ENCODE measurements around the gene ADORA2B.
"Not testable (repeated sequence)": the region's sequence is repeated elsewhere in the genome, so short reads cannot be mapped to it uniquely, and the experiment has no call there.

Gene ADORA2B

DNA sequence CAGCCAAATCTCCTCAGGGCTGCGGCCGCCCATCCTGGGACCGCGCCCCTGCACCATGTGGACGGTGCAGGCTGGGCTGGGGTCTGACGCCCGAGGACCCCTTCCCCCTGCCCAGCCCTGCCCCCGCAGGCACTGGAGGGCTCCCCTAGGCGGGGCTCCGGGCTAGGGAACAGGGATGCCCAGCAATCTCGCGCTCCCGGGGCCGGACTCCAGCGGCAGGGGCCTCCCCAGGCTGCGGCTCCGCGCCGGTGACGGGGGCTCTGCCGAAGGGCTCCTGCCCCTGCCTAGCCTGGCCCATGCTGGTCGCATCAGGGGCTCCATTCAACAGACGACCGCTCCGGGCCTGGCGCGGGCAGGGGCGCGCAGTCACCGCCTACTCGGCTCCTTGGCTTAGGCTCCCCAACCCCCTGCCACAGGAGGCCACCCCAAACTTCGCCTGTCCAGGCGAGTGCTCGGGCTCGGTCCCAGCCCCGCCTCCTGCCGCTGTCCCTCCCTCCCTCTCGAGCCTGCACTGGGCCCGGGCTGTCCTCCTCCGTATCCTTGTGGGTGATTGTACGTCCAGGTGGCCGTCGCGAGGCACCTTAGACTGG, 27.4 kb upstream of the ADORA2B start:
- Mint-ChIP-seq H3K9me3 (no peaks in the 10 kb centered on the region), H3K4me1 (no peaks in the 10 kb centered on the region), H3K27me3 (peaks cover 5% of the 10 kb centered on the region), H3K4me3 (no peak overlapping the region), H3K36me3 (no peaks in the 10 kb centered on the region), H3K27ac (no peak overlapping the region)

DNA sequence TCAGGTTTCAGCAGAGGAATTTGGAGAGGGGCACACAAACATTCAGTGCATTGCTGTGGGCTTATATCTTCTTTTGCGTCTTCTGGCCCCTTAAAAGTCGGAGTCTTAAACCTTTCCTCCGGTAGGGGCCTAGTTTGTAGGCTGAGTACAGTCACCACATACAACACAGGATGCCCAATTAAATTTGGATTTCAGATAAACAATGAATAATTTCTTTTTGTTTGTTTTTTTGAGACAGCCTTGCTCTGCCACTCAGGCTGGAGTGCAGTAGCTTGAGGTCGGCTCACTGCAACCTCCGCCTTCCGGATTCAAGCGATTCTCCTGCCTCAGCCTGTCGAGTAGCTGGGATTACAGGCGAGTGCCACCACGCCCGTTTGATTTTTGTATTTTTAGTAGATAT, 26.7 kb upstream of the ADORA2B start:
- Mint-ChIP-seq H3K4me3 (no peak overlapping the region), H3K4me1 (no peaks in the 10 kb centered on the region), H3K27me3 (peaks cover 5% of the 10 kb centered on the region), H3K36me3 (no peaks in the 10 kb centered on the region), H3K27ac (no peak overlapping the region), H3K9me3 (no peaks in the 10 kb centered on the region)

DNA sequence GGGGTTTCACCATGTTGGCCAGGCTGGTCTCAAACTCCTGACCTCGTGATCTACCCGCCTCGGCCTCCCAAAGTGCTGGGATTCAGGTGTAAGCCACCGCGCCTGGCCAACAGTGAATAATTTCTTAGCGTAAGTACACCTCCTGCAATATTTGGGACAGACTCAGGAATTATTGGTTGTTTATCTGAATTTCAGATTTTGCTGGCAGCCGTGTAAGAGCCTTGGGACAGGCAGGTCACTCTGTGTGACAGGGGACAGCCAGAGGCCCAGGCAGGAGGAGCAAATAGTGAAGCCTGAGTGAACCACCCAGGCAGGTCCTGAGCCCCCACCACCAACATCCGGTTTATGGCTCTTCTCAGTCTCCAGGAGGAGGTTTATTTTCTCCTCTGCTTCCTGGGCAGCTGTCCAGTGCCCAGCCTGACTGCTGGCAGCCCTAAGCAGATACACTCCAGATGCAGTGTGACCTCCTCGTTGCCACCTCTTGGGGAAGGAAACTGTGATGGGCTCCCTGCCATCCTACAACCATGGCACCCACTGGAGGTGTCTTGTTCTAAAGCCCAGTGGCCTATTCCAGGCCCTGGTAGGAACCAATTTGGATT, 26.2 kb upstream of the ADORA2B start:
- Mint-ChIP-seq H3K9me3 (no peaks in the 10 kb centered on the region), H3K4me1 (no peaks in the 10 kb centered on the region), H3K36me3 (no peaks in the 10 kb centered on the region), H3K27ac (no peak overlapping the region), H3K27me3 (peaks cover 5% of the 10 kb centered on the region), H3K4me3 (no peak overlapping the region)

DNA sequence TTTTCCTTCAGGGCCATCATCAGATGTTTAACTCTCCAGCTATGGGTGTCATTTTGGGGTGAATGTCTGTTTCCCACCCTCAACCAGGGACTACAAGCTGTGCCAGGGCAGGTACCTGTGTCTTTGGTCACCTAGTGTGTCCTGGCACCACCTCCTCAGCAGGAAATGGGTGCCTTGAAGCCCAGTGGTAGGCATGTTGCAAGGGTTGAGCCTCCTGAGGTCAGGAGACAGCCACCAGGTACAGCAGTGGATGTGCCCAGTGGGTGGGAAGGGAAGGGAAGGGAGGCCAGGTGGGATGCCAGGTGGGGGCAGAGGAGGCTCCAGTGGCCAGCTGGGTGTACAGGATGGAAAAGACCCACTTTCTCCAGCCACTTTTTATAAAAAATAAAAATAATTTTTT, 25.5 kb upstream of the ADORA2B start:
- H3K27me3 Mint-ChIP-seq, result peaks cover 5% of the 10 kb centered on the region

DNA sequence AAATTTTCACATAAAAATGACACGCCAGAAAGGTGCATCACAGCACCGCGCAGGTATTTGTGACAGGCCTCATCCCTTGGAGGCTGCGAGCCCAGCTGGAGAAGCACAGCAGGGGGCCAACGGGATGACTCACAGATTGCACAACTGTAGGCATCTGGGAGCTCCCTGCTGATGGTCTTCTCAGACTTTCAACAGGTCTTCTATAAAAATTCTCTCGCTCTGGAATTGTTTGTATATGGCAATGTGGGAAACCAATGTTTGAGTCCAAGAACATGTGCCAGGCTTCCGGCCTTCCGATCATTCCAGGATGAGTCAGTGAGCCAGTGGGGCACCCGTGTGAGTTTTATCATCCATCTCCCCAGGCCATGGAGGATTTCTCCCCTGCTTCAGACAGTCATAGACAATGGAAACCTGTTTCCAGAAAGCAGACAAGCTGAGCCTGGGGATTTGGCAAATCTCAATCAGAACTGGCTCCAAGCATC, 24.1 kb upstream of the ADORA2B start:
- Mint-ChIP-seq H3K4me1 (no peaks in the 10 kb centered on the region), H3K27ac (no peak overlapping the region), H3K27me3 (peaks cover 5% of the 10 kb centered on the region), H3K9me3 (no peaks in the 10 kb centered on the region), H3K4me3 (no peak overlapping the region), H3K36me3 (no peaks in the 10 kb centered on the region)

More for the DNA sequence above, 25.5 kb upstream of the ADORA2B start:
- H3K4me1 Mint-ChIP-seq, result no peaks in the 10 kb centered on the region
- no peak overlapping the region for H3K4me3 Mint-ChIP-seq
- H3K27ac Mint-ChIP-seq, result no peak overlapping the region
- H3K36me3 Mint-ChIP-seq, result no peaks in the 10 kb centered on the region
- H3K9me3 Mint-ChIP-seq, result no peaks in the 10 kb centered on the region

DNA sequence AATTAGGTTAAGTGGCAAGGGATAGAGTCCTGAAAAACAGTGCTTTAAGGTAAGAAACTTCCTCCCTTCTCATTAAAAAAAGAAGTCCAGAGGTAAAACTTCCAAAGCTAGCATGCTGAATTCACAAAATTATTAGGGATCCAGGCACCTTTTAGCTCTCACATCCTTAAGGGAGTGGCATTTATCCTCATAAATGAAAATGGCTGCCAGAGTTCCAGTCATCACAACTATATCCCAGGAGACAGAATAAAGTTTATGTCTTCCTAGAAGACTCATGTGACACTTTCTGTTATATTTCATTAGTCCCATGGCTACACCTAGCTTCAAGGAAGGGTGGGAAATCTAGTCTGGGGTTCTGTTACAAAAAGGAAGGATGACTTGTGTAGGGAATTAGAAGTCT, 23.3 kb upstream of the ADORA2B start:
- no peaks in the 10 kb centered on the region for H3K9me3 Mint-ChIP-seq
- H3K4me3 Mint-ChIP-seq, result no peak overlapping the region
- H3K36me3 Mint-ChIP-seq, result no peaks in the 10 kb centered on the region
- H3K27ac Mint-ChIP-seq, result peak overlapping the region; percentile 30
- peaks cover 5% of the 10 kb centered on the region for H3K27me3 Mint-ChIP-seq
- no peaks in the 10 kb centered on the region for H3K4me1 Mint-ChIP-seq

DNA sequence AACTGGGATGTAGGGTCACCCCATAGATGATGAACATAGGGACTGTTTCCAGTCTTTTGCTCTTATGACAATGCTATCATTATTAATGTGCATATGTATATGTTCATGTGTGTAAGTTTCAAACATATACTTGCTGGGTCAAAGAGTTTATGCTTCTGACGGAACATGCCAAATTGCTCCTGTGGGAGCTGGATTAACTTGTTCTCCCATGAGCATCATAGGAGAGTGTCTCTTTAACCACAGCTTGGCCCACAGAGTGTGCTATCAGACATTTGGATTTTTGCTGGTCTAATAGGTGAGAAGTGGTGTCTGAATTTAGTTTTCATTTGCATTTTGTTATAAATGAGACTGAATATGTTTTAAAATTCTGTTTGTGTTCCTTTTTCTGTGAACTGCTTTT, 22.3 kb upstream of the ADORA2B start:
- H3K36me3 Mint-ChIP-seq, result no peaks in the 10 kb centered on the region
- H3K9me3 Mint-ChIP-seq, result no peaks in the 10 kb centered on the region
- H3K27me3 Mint-ChIP-seq, result peaks cover 5% of the 10 kb centered on the region
- no peak overlapping the region for H3K27ac Mint-ChIP-seq
- H3K4me1 Mint-ChIP-seq, result no peaks in the 10 kb centered on the region
- H3K4me3 Mint-ChIP-seq, result no peak overlapping the region

DNA sequence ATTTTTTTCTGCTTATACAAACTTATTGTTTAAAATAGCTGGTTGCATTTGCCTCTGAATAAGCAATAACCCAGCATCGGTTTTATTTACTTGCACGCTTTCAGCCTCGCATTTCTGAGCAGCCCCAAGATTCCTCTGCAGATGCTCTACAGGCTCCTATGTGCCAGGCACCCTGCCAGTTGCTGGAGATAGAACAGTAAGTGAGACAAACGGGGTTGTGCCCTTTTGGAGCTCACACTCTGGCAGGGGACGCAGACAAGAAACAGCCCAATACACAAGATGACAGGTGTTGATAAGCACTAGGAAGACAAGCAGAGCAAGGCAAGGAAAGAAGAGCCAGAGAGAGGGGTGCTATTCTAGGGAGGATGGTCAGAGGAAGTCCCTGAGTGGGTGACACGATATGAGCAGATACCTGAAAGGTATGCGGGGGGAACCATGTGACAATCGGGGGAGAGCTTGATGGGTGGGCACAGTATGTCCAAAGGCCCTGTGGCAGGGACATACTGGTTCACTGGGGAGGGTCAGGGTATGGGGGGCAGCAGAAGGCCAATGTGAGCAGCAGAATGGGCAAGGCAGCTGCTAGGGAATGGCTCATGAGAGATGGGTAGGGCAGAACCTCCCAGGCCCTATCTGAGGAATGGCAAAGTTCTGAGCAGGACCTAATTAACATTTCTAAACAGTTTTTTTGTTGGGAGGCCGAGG, 18.7 kb upstream of the ADORA2B start:
- H3K36me3 Mint-ChIP-seq, result no peaks in the 10 kb centered on the region
- H3K9me3 Mint-ChIP-seq, result no peaks in the 10 kb centered on the region
- H3K27me3 Mint-ChIP-seq, result peaks cover 4% of the 10 kb centered on the region
- H3K4me3 Mint-ChIP-seq, result no peak overlapping the region
- H3K27ac Mint-ChIP-seq, result no peak overlapping the region
- peaks cover 4% of the 10 kb centered on the region for H3K4me1 Mint-ChIP-seq

DNA sequence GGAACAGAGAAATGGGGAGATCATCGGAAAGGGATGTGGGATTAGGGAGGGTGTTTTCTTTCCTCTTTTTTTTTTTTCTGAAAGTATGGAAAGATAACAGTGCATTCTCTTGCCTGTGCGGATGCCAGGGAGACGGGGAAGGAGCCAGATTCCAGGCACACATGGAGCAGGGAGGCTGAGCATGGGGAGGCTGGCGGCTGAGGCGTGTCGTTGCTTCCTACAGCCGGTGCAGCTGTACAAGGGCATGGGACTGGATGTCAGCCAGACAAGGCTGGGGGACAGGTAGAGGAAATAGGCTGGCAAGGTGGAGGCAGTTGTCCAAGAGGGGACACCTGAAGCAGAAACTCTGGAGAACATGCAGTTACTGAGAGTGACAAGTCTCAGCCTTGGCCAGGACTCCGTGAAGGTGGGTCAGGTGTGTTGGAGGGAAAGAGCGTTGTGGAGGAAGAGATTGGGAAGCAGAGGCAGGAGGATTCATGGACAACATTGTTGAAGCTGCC, 16.6 kb upstream of the ADORA2B start:
- H3K27me3 Mint-ChIP-seq, result peaks cover 2% of the 10 kb centered on the region
- no peak overlapping the region for H3K4me3 Mint-ChIP-seq
- H3K9me3 Mint-ChIP-seq, result no peaks in the 10 kb centered on the region
- H3K36me3 Mint-ChIP-seq, result no peaks in the 10 kb centered on the region
- peaks cover 4% of the 10 kb centered on the region for H3K4me1 Mint-ChIP-seq
- no peak overlapping the region for H3K27ac Mint-ChIP-seq

DNA sequence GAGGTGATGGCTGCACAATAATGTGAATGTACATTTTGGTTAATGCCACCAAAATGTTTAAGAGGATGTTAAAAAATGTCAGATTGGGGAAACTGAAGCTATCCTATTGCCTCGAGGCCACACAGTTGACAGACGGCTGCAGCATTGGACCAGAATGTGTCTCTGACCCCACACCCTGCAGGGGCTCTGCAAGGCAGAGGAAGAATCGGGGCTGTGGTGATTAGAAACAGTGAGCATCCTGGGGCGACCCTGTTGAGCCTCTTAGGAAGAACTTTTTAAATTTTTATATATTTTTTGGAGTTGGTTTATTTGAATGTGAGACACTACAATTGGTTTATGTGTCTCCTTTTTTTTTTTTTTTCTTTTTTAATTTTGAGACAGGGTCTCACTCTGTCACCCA, 15.0 kb upstream of the ADORA2B start:
- no peaks in the 10 kb centered on the region for H3K36me3 Mint-ChIP-seq
- no peak overlapping the region for H3K27ac Mint-ChIP-seq
- no peak overlapping the region for H3K4me3 Mint-ChIP-seq
- H3K4me1 Mint-ChIP-seq, result peaks cover 4% of the 10 kb centered on the region
- H3K9me3 Mint-ChIP-seq, result no peaks in the 10 kb centered on the region
- H3K27me3 Mint-ChIP-seq, result peaks cover 2% of the 10 kb centered on the region

DNA sequence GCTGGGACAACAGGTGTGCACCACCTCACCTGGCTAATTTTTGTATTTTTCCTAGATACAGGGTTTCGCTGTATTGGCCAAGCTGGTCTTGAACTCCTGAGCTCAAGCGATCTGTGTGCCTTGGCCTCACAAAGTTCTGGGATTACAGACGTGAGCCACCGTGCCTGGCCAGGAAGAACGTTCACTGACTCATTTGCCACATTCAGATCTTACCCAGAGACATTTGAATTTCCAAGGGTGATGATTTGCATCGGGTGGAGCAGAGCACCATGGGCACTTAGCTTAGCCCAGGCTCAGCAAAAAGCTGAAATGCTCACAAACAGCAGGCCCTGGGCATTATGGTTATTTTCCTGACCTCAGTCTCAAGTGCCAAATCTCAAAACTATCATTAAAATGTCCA, 14.5 kb upstream of the ADORA2B start:
- H3K4me1 Mint-ChIP-seq, result peaks cover 4% of the 10 kb centered on the region
- no peak overlapping the region for H3K27ac Mint-ChIP-seq
- no peaks in the 10 kb centered on the region for H3K9me3 Mint-ChIP-seq
- H3K36me3 Mint-ChIP-seq, result no peaks in the 10 kb centered on the region
- no peak overlapping the region for H3K4me3 Mint-ChIP-seq
- peaks cover 2% of the 10 kb centered on the region for H3K27me3 Mint-ChIP-seq

DNA sequence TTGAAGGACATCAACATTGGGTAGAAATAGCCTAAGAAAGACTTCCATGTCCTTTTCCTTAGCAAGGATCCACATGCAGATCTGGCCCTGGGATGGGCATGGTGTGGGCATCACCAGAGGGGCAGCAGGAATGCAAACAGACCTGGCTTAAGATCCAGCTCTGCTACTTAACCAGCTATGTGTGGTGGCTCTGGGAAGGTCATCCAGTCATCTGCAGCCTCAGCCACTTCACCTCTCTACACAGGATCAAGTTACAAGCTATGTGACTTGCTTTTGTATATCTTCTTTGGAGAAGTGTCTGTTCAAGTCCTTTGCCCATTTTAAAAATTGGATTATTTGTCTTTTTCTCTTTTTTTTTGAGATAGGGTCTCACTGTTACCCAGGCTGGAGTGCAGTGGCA, 13.5 kb upstream of the ADORA2B start:
- Mint-ChIP-seq H3K36me3 (no peaks in the 10 kb centered on the region), H3K27me3 (peaks cover 2% of the 10 kb centered on the region), H3K9me3 (no peaks in the 10 kb centered on the region), H3K27ac (no peak overlapping the region), H3K4me3 (no peak overlapping the region), H3K4me1 (peaks cover 4% of the 10 kb centered on the region)

DNA sequence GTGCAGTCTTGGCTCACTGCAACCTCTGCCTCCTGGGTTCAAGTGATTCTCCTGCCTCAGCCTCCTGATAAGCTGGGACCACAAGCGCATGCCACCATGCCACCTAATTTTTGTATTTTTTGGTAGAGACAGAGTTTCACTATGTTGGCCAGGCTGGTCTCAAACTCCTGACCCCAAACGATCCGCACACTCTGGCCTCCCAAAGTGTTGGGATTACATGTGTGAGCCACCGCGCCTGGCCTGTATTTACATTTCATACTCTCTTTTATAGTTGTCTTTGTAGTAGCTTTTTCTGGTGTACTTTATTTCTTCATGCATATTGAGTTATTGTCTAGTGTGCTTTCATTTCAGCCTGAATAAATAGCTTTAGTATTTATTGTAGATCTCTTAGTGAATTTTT, 10.1 kb upstream of the ADORA2B start:
- Mint-ChIP-seq H3K4me3 (no peak overlapping the region), H3K27me3 (no peaks in the 10 kb centered on the region), H3K9me3 (no peaks in the 10 kb centered on the region), H3K27ac (no peak overlapping the region), H3K4me1 (no peaks in the 10 kb centered on the region), H3K36me3 (no peaks in the 10 kb centered on the region)

DNA sequence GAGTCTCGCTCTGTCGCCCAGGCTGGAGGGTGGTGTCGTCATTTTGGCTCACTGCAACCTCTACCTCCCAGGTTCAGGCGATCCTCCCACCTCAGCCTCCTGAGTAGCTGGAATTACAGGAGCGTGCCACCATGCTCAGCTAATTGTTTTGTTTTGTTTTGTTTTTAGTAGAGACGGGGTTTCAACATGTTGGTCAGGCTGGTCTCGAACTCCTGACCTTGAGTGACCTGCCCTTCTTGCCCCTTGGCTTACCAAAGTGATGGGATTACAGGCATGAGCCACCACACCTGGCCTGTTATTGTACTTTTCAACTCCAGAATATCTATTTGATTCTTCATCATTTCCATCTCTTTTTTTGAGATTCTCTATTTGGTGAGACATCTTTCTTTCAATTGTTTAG, 9.0 kb upstream of the ADORA2B start:
- Mint-ChIP-seq H3K36me3 (no peaks in the 10 kb centered on the region), H3K9me3 (no peaks in the 10 kb centered on the region)

DNA sequence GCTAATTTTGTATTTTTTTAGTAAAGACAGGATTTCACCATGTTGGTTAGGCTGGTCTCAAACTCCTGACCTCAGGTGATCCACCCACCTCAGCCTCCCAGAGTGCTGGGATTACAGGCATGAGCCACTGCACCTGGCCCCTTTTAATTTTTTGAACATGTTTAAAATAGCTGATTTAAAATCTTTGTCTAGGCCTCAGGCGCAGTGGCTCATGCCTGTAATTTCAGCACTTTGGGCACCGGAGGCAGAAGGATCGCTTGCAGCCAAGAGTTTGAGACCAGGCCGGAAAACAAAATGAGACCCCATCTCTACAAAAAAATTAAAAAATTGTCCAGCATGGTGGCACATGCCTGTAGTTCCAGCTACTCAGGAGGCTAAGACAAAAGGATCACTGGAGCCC, 8.4 kb upstream of the ADORA2B start:
- not testable (repeated sequence) for H3K27me3 Mint-ChIP-seq, H3K27ac Mint-ChIP-seq, H3K36me3 Mint-ChIP-seq, H3K9me3 Mint-ChIP-seq, H3K4me3 Mint-ChIP-seq, H3K4me1 Mint-ChIP-seq

More for the DNA sequence above, 9.0 kb upstream of the ADORA2B start:
- Mint-ChIP-seq H3K4me3 (no peak overlapping the region), H3K27me3 (peaks cover 1% of the 10 kb centered on the region), H3K4me1 (no peaks in the 10 kb centered on the region), H3K27ac (no peak overlapping the region)

DNA sequence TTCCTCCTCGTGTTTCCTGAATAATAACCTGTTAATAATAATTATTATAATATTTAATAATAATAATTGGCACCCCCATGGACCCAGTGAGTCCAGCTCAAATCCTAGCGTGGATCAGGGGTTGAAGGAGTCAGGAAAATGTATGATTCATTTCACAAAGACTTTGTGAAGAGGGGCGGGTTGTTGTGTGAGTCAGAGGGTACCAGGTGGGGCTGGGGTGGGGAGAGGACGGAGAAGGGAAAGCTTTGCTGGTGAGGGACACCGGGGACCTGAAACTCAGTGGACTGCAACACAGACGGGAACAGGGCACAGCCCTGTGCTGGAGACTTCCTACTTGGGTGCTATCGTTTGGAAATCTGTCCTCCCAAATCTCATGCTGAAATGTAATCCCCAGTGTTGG, 3.1 kb upstream of the ADORA2B start:
- Mint-ChIP-seq H3K4me1 (peaks cover 16% of the 10 kb centered on the region), H3K36me3 (peaks cover 3% of the 10 kb centered on the region), H3K4me3 (no peak overlapping the region), H3K27me3 (peaks cover 12% of the 10 kb centered on the region), H3K27ac (no peak overlapping the region), H3K9me3 (no peaks in the 10 kb centered on the region)
